ENCODE data around the gene ISOC2. TPM values are rescaled to one million over a fixed set of nuclear protein-coding genes. Genes with fewer than 3 reads are reported as not detected.

ISOC2 gene
- total and polyA plus RNA-seq, 9 of the 15 experiments (the other 6 are each of a cell fraction or from before 2014, with no cell fraction given) = 1.2 to 229 (median 58.3) TPM

DNA sequence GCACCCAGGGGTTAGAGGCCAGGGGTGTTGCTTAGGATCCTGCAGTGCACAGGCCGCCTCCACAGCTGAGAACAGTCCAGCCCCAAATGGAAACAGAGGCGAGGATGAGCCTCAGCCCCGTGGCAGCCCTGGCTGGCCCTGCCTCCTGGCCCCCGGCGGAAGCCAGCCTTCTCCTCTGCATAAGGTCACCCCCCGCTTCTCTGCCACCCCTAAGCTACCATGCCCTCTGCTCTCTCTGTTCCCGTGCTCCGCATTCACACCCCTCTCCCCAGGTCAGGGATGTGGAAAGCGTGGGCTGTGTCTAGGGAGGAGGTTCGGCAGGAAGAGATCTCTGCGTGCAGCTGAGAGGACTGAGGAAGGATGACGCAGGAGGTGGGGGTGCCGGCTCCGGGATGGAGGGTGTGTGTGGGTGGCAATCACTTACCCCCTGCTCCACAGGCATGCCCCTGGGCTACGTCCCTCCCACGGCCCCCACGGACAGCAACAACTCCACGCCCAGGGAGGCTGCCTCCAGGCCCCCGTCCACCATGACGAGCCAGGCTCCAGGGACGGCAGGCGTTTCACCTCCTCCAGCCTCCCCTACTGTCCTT lies 32.8 kb upstream of the ISOC2 start (continued):
- TF ChIP-seq SNRNP70 (optimal IDR thresholded peaks at IDR 0.05; ENCODE audit: low read depth, low read length) = no peak
- TF ChIP-seq BRF1 (IDR thresholded peaks at IDR 0.05; ENCODE audit: borderline replicate concordance, extremely low read depth, insufficient read length) = no peak
- no peak for TF ChIP-seq ARNT (IDR thresholded peaks at IDR 0.05)
- peak; percentile 23; the same call in 1 of the 2 replicates for TF ChIP-seq ARID1B (IDR thresholded peaks at IDR 0.05)
- TF ChIP-seq, protein P1, sequence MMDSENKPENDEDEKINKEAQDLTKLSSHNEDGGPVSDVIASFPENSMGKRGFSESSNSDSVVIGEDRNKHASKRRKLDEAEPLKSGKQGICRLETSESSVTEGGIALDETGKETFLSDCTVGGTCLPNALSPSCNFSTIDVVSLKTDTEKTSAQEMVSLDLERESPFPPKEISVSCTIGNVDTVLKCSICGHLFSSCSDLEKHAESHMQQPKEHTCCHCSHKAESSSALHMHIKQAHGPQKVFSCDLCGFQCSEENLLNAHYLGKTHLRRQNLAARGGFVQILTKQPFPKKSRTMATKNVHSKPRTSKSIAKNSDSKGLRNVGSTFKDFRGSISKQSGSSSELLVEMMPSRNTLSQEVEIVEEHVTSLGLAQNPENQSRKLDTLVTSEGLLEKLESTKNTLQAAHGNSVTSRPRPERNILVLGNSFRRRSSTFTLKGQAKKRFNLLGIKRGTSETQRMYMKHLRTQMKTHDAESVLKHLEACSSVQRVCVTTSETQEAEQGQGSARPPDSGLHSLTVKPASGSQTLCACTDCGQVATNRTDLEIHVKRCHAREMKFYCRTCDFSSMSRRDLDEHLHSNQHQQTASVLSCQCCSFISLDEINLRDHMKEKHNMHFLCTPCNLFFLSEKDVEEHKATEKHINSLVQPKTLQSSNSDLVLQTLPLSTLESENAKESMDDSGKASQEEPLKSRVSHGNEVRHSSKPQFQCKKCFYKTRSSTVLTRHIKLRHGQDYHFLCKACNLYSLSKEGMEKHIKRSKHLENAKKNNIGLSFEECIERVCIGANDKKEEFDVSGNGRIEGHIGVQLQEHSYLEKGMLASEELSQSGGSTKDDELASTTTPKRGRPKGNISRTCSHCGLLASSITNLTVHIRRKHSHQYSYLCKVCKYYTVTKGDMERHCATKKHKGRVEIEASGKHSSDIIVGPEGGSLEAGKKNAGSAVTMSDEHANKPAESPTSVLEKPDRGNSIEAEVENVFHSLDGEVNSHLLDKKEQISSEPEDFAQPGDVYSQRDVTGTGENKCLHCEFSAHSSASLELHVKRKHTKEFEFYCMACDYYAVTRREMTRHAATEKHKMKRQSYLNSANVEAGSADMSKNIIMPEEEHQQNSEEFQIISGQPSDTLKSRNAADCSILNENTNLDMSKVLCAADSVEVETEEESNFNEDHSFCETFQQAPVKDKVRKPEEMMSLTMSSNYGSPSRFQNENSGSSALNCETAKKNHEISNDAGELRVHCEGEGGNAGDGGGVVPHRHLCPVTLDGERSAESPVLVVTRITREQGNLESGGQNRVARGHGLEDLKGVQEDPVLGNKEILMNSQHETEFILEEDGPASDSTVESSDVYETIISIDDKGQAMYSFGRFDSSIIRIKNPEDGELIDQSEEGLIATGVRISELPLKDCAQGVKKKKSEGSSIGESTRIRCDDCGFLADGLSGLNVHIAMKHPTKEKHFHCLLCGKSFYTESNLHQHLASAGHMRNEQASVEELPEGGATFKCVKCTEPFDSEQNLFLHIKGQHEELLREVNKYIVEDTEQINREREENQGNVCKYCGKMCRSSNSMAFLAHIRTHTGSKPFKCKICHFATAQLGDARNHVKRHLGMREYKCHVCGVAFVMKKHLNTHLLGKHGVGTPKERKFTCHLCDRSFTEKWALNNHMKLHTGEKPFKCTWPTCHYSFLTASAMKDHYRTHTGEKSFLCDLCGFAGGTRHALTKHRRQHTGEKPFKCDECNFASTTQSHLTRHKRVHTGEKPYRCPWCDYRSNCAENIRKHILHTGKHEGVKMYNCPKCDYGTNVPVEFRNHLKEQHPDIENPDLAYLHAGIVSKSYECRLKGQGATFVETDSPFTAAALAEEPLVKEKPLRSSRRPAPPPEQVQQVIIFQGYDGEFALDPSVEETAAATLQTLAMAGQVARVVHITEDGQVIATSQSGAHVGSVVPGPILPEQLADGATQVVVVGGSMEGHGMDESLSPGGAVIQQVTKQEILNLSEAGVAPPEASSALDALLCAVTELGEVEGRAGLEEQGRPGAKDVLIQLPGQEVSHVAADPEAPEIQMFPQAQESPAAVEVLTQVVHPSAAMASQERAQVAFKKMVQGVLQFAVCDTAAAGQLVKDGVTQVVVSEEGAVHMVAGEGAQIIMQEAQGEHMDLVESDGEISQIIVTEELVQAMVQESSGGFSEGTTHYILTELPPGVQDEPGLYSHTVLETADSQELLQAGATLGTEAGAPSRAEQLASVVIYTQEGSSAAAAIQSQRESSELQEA (IDR thresholded peaks at IDR 0.05; ENCODE audit: low read depth) = no peak
- TF ChIP-seq, protein P2, sequence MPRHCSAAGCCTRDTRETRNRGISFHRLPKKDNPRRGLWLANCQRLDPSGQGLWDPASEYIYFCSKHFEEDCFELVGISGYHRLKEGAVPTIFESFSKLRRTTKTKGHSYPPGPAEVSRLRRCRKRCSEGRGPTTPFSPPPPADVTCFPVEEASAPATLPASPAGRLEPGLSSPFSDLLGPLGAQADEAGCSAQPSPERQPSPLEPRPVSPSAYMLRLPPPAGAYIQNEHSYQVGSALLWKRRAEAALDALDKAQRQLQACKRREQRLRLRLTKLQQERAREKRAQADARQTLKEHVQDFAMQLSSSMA (CRISPR knock-in tag; IDR thresholded peaks at IDR 0.05) = no peak
- TF ChIP-seq, protein P3, sequence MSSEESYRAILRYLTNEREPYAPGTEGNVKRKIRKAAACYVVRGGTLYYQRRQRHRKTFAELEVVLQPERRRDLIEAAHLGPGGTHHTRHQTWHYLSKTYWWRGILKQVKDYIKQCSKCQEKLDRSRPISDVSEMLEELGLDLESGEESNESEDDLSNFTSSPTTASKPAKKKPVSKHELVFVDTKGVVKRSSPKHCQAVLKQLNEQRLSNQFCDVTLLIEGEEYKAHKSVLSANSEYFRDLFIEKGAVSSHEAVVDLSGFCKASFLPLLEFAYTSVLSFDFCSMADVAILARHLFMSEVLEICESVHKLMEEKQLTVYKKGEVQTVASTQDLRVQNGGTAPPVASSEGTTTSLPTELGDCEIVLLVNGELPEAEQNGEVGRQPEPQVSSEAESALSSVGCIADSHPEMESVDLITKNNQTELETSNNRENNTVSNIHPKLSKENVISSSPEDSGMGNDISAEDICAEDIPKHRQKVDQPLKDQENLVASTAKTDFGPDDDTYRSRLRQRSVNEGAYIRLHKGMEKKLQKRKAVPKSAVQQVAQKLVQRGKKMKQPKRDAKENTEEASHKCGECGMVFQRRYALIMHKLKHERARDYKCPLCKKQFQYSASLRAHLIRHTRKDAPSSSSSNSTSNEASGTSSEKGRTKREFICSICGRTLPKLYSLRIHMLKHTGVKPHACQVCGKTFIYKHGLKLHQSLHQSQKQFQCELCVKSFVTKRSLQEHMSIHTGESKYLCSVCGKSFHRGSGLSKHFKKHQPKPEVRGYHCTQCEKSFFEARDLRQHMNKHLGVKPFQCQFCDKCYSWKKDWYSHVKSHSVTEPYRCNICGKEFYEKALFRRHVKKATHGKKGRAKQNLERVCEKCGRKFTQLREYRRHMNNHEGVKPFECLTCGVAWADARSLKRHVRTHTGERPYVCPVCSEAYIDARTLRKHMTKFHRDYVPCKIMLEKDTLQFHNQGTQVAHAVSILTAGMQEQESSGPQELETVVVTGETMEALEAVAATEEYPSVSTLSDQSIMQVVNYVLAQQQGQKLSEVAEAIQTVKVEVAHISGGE (CRISPR knock-in tag; IDR thresholded peaks at IDR 0.05) = no peak
- no peak for TF ChIP-seq NFYB (IDR thresholded peaks at IDR 0.05; ENCODE audit: extremely low read depth, insufficient read length)
- peak; percentile 67 for TF ChIP-seq POLR2G (IDR thresholded peaks at IDR 0.05; ENCODE audit: low read depth, low read length)
- no peak for TF ChIP-seq MCM5 (IDR thresholded peaks at IDR 0.05; ENCODE audit: low read depth)
- no peak for TF ChIP-seq COPS2 (conservative IDR thresholded peaks at IDR 0.05)
- no peak for TF ChIP-seq MTA2 (IDR thresholded peaks at IDR 0.05; ENCODE audit: low read depth)
- TF ChIP-seq FOXA1 (IDR thresholded peaks at IDR 0.05; ENCODE audit: borderline replicate concordance) = no peak
- 0 out of 2 replicates have a peak, but pooled peaks have one; percentile 13 for TF ChIP-seq ZEB2 (IDR thresholded peaks at IDR 0.05)
- TF ChIP-seq, protein P4, sequence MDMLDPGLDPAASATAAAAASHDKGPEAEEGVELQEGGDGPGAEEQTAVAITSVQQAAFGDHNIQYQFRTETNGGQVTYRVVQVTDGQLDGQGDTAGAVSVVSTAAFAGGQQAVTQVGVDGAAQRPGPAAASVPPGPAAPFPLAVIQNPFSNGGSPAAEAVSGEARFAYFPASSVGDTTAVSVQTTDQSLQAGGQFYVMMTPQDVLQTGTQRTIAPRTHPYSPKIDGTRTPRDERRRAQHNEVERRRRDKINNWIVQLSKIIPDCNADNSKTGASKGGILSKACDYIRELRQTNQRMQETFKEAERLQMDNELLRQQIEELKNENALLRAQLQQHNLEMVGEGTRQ (CRISPR knock-in tag; IDR thresholded peaks at IDR 0.05) = no peak
